HUES48 (cell line): ENCODE measurements around the gene SEPHS2.
"Not testable (repeated sequence)": the region's sequence is repeated elsewhere in the genome, so short reads cannot be mapped to it uniquely, and the experiment has no call there.

Experiments
- H3K27ac ChIP-seq: one replicate; pipeline ENCODE4 v1.7.0; 2013; ENCODE audit warnings: low read depth, low read length, inconsistent platforms
- H3K27me3 ChIP-seq: 2 replicates; pipeline ENCODE4 v1.6.1; 2013; ENCODE audit warnings: mild to moderate bottlenecking, low read length; ENCODE audit not compliant: control insufficient read depth, insufficient read depth
- H3K36me3 ChIP-seq: 2 replicates; pipeline ENCODE4 v1.6.1; 2013; ENCODE audit warnings: low read length; ENCODE audit not compliant: control insufficient read depth, insufficient read depth
- H3K4me1 ChIP-seq: 2 replicates; pipeline ENCODE4 v1.6.1; 2013; ENCODE audit warnings: mild to moderate bottlenecking, low read length; ENCODE audit not compliant: control insufficient read depth, insufficient read depth
- H3K4me3 ChIP-seq: 2 replicates; pipeline ENCODE4 v1.5.1; 2013; ENCODE audit warnings: mild to moderate bottlenecking, low read depth, low read length
- H3K9ac ChIP-seq: 2 replicates; pipeline ENCODE4 v1.6.1; 2013; ENCODE audit warnings: mild to moderate bottlenecking, low read depth, low read length, moderate library complexity
- H3K9me3 ChIP-seq: 2 replicates; pipeline ENCODE4 v1.6.1; 2013; ENCODE audit warnings: low read length; ENCODE audit not compliant: control insufficient read depth, insufficient read depth

SEPHS2 gene

DNA sequence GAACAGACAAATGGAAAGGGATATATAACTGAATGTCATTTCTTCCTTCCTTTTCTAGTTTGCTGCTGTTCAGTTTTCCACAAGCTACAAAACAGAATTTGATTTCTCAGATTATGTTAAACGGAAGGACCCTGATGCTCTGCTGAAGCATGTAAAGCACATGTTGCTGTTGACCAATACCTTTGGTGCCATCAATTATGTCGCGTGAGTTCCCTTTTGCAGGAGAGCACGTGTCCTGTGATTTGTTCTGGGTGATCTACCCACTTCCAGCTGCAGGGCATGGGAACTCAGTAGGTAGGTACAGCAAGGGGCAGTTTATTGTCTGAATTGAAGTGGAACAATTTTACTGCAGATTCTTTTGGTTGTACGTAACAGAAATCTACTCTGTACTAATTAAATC lies 35.7 kb upstream of the SEPHS2 start:
- Histone ChIP-seq H3K36me3 (no peaks in the 10 kb centered on the region), H3K4me1 (no peaks in the 10 kb centered on the region), H3K9me3 (no peaks in the 10 kb centered on the region), H3K27ac (no peak overlapping the region), H3K27me3 (no peaks in the 10 kb centered on the region), H3K4me3 (no peak overlapping the region), H3K9ac (no peak overlapping the region)

DNA sequence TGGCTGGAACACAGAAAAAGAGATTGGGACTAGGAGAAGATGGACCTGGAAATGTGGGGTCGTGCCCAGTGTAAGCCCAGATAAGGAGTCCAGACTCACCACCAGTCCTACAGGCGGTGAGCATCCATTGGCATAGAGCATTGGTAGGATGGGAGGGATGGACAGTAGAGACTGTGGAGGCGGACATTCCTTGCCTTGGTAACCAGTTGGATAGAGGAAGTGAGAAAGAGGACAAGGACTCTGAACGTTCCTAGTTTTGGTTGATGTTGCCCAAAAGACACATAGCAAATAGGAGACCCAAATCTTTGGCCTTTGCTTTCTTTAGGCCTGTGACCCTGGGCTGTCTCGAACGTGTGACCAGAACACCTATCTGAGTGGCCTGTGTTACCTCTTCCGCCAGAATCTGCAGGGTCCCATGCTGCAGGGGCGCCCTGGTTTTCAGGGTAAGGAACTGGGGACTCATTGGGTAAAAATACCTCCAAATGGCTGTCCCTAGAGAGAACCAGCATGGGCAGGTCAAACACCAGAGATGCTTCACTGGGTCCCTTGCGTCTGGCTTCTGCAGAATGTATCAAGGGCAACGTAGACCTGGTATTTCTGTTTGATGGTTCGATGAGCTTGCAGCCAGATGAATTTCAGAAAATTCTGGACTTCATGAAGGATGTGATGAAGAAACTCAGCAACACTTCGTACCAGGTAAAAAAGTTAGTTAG lies 33.2 kb upstream of the SEPHS2 start:
- Histone ChIP-seq H3K27me3 (no peaks in the 10 kb centered on the region), H3K36me3 (no peaks in the 10 kb centered on the region), H3K27ac (no peak overlapping the region), H3K4me3 (no peak overlapping the region), H3K9ac (no peak overlapping the region), H3K9me3 (no peaks in the 10 kb centered on the region), H3K4me1 (no peaks in the 10 kb centered on the region)

DNA sequence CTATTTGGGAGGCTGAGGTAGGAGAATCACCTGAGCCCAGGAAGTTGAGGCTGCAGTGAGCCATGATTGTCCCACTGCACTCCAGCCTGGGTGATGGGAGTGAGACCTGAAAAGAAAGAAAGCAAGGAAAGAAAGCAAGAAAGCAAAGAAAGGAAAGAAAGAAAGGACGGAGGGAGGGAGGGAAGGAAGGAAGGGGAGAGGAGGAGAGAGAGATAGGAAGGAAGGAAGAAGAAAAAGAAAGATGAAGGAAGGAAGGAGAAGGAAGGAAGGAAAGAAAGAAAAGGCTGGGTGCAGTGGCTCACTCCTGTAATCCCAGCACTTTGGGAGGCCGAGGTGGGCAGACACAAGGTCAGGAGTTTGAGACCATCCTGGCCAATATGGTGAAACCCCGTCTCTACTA lies 32.1 kb upstream of the SEPHS2 start:
- not testable (repeated sequence) for H3K4me1 ChIP-seq, H3K9me3 ChIP-seq, H3K4me3 ChIP-seq, H3K9ac ChIP-seq, H3K36me3 ChIP-seq, H3K27ac ChIP-seq, H3K27me3 ChIP-seq

DNA sequence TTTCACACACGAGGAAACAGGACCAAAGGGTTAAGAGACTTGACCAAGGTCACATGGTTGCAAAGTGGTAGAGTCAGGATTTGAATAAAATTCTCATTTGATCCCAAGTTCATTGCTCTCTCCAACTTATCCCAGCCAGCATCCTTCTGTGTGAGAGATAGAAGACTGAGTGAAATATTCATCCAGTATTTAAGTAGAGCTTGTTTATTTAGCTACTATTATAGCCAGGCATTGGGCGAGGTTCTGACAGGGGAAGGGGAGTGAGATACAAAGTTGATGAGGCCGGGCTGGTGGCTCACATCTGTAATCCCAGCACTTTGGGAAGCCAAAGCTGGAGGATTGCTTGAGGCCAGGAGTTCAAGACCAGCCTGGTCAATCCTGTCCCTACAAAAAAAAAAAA lies 31.3 kb upstream of the SEPHS2 start:
- no peak overlapping the region for H3K4me3 ChIP-seq
- H3K4me1 ChIP-seq, result no peaks in the 10 kb centered on the region
- H3K27me3 ChIP-seq, result no peaks in the 10 kb centered on the region
- no peak overlapping the region for H3K9ac ChIP-seq
- no peaks in the 10 kb centered on the region for H3K36me3 ChIP-seq
- H3K27ac ChIP-seq, result no peak overlapping the region
- no peaks in the 10 kb centered on the region for H3K9me3 ChIP-seq

DNA sequence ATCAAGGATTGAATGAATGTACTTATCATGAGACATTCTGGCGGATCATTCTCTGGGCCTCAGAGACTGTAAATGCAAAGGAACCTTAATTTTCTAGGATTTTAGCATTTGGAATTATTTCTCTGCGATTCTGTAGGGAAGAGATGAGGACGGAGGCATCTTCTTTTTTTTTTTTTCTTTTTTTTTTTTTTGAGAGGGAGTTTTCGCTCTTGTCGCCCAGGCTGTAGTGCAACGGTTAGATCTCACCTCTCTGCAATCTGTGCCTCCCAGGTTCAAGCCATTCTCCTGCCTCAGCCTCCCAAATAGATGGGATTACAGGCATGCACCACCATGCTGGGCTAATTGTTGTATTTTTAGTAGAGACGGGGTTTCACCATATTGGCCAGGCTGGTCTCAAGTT lies 29.0 kb upstream of the SEPHS2 start:
- Histone ChIP-seq H3K4me3 (no peak overlapping the region), H3K4me1 (no peaks in the 10 kb centered on the region), H3K9ac (no peak overlapping the region), H3K36me3 (no peaks in the 10 kb centered on the region), H3K27ac (no peak overlapping the region), H3K9me3 (no peaks in the 10 kb centered on the region), H3K27me3 (no peaks in the 10 kb centered on the region)

DNA sequence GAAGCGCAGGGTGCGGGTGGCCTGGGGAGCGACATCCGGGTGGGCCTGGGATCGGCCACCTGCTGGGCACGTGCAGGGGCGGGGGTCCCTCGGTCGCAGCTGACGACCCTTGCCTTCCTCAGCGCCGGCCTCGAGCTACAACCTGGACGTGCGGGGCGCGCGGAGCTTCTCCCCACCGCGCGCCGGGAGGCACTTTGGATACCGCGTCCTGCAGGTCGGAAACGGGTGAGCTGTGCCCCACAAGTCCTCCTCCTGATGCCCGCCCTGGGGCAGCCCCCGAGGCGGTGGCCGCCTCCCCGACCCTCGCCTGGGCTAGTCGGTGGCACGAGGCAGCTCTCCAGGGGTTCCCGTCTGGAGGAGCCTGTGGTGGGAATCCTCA lies 28.4 kb upstream of the SEPHS2 start:
- no peaks in the 10 kb centered on the region for H3K36me3 ChIP-seq
- H3K27me3 ChIP-seq, result no peaks in the 10 kb centered on the region
- no peak overlapping the region for H3K9ac ChIP-seq
- H3K4me1 ChIP-seq, result no peaks in the 10 kb centered on the region
- no peak overlapping the region for H3K4me3 ChIP-seq
- no peak overlapping the region for H3K27ac ChIP-seq
- H3K9me3 ChIP-seq, result no peaks in the 10 kb centered on the region

DNA sequence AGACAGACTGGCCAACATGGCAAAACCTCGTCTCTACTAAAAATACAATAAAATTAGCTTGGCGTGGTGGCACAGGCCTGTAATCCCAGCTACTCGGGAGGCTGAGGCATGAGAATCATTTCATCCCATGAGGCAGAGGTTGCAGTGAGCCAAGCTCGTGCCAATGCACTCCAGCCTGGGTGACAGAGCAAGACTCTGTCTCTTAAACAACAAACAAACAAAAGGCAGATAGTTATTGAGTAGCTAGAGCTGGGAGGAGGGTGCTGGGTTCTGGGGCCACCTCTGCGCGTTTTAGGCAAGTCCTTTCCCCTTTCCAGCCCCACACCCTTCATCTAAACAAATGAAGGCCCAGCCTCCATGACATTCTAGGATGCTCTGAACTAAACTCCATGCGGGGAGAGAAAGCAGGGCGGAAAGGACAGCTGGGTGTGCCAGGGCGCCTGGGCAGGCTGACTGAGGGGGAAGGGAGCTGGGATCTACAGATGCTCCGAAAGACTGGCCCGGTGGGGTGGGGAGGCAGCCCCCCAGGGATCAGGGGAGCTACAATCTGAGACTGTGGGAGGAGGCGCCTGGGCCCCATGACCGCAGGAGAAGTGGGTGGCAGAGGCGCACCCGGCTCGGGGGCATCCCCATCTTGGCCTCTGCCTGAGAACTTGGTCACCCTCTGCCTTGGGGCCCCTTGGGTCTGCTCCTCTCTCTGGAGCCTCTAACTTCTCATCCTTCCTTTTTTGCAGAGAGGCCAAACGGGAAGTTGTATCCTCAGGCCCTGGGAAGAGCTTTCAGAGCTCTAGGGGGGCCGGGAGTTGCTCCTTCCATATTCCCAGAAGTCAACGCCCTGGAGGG lies 27.8 kb upstream of the SEPHS2 start:
- Histone ChIP-seq H3K4me3 (no peak overlapping the region), H3K27ac (no peak overlapping the region), H3K27me3 (no peaks in the 10 kb centered on the region), H3K36me3 (no peaks in the 10 kb centered on the region), H3K4me1 (no peaks in the 10 kb centered on the region), H3K9ac (no peak overlapping the region), H3K9me3 (no peaks in the 10 kb centered on the region)

DNA sequence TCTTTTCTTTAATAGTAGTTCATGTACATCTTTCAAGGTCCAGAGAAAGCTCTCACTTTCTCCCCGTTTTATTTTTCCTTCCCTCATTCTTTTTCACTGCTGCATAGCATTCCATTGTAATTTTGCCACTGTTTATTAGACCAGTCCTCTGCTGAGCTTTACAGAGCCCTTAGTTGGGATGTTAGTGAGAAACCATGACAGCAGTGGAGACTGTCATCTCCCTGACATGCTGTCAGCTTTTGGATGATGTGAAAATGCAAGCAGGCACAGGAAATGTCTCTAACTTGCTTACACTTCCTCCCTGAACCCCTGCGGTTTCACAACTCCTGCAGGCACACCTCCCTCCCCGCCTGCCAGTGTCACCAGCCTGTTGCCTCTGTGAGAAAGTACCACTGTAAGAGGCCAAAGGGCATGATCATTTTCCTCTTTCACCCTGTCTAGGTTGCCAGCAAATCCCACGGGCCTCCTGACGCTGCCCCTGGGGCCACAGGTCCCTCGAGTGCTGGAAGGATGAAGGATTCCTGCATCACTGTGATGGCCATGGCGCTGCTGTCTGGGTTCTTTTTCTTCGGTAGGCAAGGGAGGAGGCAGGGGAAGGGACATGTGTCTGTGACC lies 26.8 kb upstream of the SEPHS2 start, which contains the start of gene ITGAL:
TSS of gene ITGAL (plus strand) at position 415 of the 615 bp plus-strand sequence. CDS start at position 511, 96 bp downstream.
- no peak within 1 kb of the TSS for H3K4me3 ChIP-seq
- H3K27me3 ChIP-seq, result no peaks in the 10 kb centered on the region
- no peak within 1 kb of the TSS for H3K9ac ChIP-seq
- no peaks in the 10 kb centered on the region for H3K9me3 ChIP-seq
- no peaks in the 10 kb centered on the region for H3K36me3 ChIP-seq
- no peaks in the 10 kb centered on the region for H3K4me1 ChIP-seq
- no peak within 1 kb of the TSS for H3K27ac ChIP-seq

DNA sequence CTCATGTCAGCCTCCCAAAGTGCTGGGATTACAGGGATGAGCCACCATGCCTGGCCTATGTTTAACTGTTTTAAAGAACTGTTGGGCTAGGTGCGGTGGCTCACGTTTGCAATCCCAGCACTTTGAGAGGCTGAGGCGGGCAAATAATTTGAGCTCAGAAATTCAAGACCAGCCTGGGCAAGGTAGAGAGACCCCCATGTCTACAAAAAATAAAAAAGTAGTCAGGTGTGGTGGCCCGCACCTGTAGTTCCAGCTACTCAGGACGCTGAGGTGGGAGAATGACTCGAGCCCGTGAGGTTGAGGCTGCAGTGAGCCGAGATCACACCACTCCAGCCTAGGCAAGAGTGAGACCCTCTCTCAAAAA lies 24.9 kb upstream of the SEPHS2 start:
- H3K27ac ChIP-seq, result no peak overlapping the region
- H3K36me3 ChIP-seq, result no peaks in the 10 kb centered on the region
- H3K4me1 ChIP-seq, result no peaks in the 10 kb centered on the region
- no peak overlapping the region for H3K4me3 ChIP-seq
- no peaks in the 10 kb centered on the region for H3K27me3 ChIP-seq
- no peak overlapping the region for H3K9ac ChIP-seq
- H3K9me3 ChIP-seq, result no peaks in the 10 kb centered on the region

DNA sequence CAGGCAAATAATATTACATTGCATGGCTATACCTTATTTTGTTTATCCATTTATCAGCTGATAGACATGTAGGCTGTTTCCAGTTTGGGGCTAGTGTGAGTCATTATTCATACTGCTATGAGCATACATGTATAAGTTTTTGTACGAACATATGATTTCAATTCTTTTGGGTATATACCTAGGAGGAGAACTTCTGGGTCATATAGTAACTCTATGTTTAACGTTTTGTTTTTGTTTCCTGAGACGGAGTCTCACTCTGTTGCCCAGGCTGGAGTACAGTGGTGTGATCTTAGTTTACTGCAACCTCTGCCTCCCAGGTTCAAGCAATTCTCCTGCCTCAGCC lies 24.5 kb upstream of the SEPHS2 start:
- Histone ChIP-seq H3K36me3 (no peaks in the 10 kb centered on the region), H3K4me1 (no peaks in the 10 kb centered on the region), H3K9me3 (no peaks in the 10 kb centered on the region), H3K4me3 (no peak overlapping the region), H3K27me3 (no peaks in the 10 kb centered on the region), H3K9ac (no peak overlapping the region), H3K27ac (no peak overlapping the region)

DNA sequence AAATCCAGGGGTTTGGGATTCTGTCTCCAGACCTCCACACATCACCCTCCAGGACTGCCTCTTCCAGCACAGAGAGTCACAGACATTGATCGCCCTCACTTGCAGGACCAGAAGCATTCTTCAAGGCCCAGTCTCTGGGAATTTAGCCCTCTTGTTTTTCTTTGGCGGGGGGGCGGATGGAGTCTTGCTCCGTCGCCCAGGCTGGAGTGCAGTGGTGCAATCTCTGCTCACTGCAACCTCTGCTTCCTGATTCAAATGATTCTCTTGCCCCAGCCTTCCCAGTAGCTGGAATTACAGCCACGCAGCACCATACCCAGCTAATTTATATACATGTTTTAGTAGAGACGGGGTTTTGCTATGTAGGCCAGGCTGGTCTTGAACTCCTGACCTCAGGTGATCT lies 18.4 kb upstream of the SEPHS2 start:
- H3K9me3 ChIP-seq, result no peaks in the 10 kb centered on the region
- no peaks in the 10 kb centered on the region for H3K4me1 ChIP-seq
- no peaks in the 10 kb centered on the region for H3K27me3 ChIP-seq
- no peaks in the 10 kb centered on the region for H3K36me3 ChIP-seq
- no peak overlapping the region for H3K9ac ChIP-seq
- H3K4me3 ChIP-seq, result no peak overlapping the region
- H3K27ac ChIP-seq, result no peak overlapping the region
